ENCODE results near the gene SH3PXD2B.
"Not testable (repeated sequence)": the region's sequence is repeated elsewhere in the genome, so short reads cannot be mapped to it uniquely, and the experiment has no call there.

The SH3PXD2B gene

GRCh38 chr5:172398645-172399044 lies 55.7 kb downstream of the SH3PXD2B start:
- not testable (repeated sequence) for DNase-seq

- not testable (repeated sequence) for DNase-seq
These were observed 57.3 kb downstream of the SH3PXD2B start for GRCh38 chr5:172396994-172397393.

GRCh38 chr5:172396220-172396619 lies 58.1 kb downstream of the SH3PXD2B start:
- no peak for DNase-seq

- DNase-seq = no peak
These were observed 58.8 kb downstream of the SH3PXD2B start for GRCh38 chr5:172395483-172395882.

- no peak for DNase-seq
These were observed 64.7 kb downstream of the SH3PXD2B start for GRCh38 chr5:172389578-172390112.

GRCh38 chr5:172388246-172388733 lies 66.0 kb downstream of the SH3PXD2B start:
- DNase-seq = no peak

GRCh38 chr5:172385707-172386106 lies 68.6 kb downstream of the SH3PXD2B start:
- DNase-seq = no peak

- DNase-seq = no peak
These were observed 69.2 kb downstream of the SH3PXD2B start for GRCh38 chr5:172385010-172385563.

GRCh38 chr5:172383191-172383802 lies 71.0 kb downstream of the SH3PXD2B start:
- DNase-seq = no peak

GRCh38 chr5:172380987-172381643 lies 73.2 kb downstream of the SH3PXD2B start:
- no peak for DNase-seq

- no peak for DNase-seq
These were observed 73.9 kb downstream of the SH3PXD2B start for GRCh38 chr5:172380301-172380986.

- DNase-seq = no peak
These were observed 74.8 kb downstream of the SH3PXD2B start for GRCh38 chr5:172379481-172379880.

- no peak for DNase-seq
These were observed 76.5 kb downstream of the SH3PXD2B start for GRCh38 chr5:172377856-172378255.

- DNase-seq = no peak
These were observed 76.9 kb downstream of the SH3PXD2B start for GRCh38 chr5:172377438-172377837.

- no peak for DNase-seq
These were observed 79.5 kb downstream of the SH3PXD2B start for GRCh38 chr5:172374783-172375182.

GRCh38 chr5:172373680-172374079 lies 80.6 kb downstream of the SH3PXD2B start:
- no peak for DNase-seq

GRCh38 chr5:172371684-172372083 lies 82.6 kb downstream of the SH3PXD2B start:
- DNase-seq = no peak

GRCh38 chr5:172370648-172371545 lies 83.4 kb downstream of the SH3PXD2B start:
- DNase-seq = no peak

GRCh38 chr5:172370237-172370640 lies 84.1 kb downstream of the SH3PXD2B start:
- DNase-seq = no peak

GRCh38 chr5:172368699-172369098 lies 85.6 kb downstream of the SH3PXD2B start:
- not testable (repeated sequence) for DNase-seq

GRCh38 chr5:172365948-172366608 lies 88.2 kb downstream of the SH3PXD2B start:
- no peak for DNase-seq

- DNase-seq = no peak
These were observed 89.6 kb downstream of the SH3PXD2B start for GRCh38 chr5:172364773-172365172.
